Keratinocyte (primary cell): ENCODE results near the gene MTO1. TPM values are rescaled to one million over a fixed set of nuclear protein-coding genes. Genes with fewer than 3 reads are reported as not detected.
"Not testable (repeated sequence)": the region's sequence is repeated elsewhere in the genome, so short reads cannot be mapped to it uniquely, and the experiment has no call there.

Source experiments
- DNase-seq: peaks from one replicate; pipeline ENCODE4 v3.0.0-alpha.2; 2011; ENCODE audit warnings: low read depth, missing footprints, low spot score
- FAIRE-seq: peaks from 2 replicates; lab custom pipeline; 2011; peaks lifted over from hg19 to GRCh38; lab: Jason Lieb, UNC
- H2AFZ ChIP-seq: 2 replicates; pipeline ENCODE4 v1.6.0; 2012; ENCODE audit warnings: low read length, control low read depth, inconsistent platforms; ENCODE audit not compliant: control insufficient read depth
- H3K27ac ChIP-seq: 2 replicates; pipeline ENCODE4 v1.5.1; 2011; ENCODE audit warnings: low read length; ENCODE audit not compliant: control insufficient read depth, insufficient read depth
- H3K27me3 ChIP-seq: 3 replicates; pipeline ENCODE4 v1.6.0; 2011; ENCODE audit warnings: low read length; ENCODE audit not compliant: control insufficient read depth, insufficient read depth; ENCODE audit errors: extremely low read depth
- H3K36me3 ChIP-seq, 2 experiments: 2 replicates in 1 of 2; 3 replicates in 1 of 2; pipeline ENCODE4 v1.5.1; 2011; ENCODE audit warnings: low read length in 2 of 2, mild to moderate bottlenecking in 1 of 2; ENCODE audit not compliant: control insufficient read depth in 2 of 2, insufficient read depth in 2 of 2; ENCODE audit errors: extremely low read depth in 1 of 2
- H3K4me1 ChIP-seq: 3 replicates; pipeline ENCODE4 v1.5.1; 2011; ENCODE audit warnings: low read length; ENCODE audit not compliant: control insufficient read depth, insufficient read depth; ENCODE audit errors: extremely low read depth
- H3K4me2 ChIP-seq: 3 replicates; pipeline ENCODE4 v1.6.0; 2011; ENCODE audit warnings: low read depth, low read length; ENCODE audit not compliant: control insufficient read depth, insufficient read depth; ENCODE audit errors: extremely low read depth
- H3K4me3 ChIP-seq, 3 experiments: fragments of 200-600 bp in 1 of 3; sonication (generic) in 1 of 3; 2 replicates in 2 of 3; 3 replicates in 1 of 3; pipeline ENCODE4 v1.5.1; 2011 to 2016; ENCODE audit warnings: low read length in 3 of 3, mild to moderate bottlenecking in 3 of 3, control low read depth in 2 of 3, inconsistent platforms in 1 of 3, low read depth in 1 of 3, mixed read lengths in 1 of 3, mixed run types in 1 of 3, moderate library complexity in 1 of 3; ENCODE audit not compliant: control insufficient read depth in 2 of 3, insufficient read depth in 2 of 3; ENCODE audit errors: extremely low read depth in 1 of 3
- H3K79me2 ChIP-seq: 2 replicates; pipeline ENCODE4 v1.6.0; 2012; ENCODE audit warnings: low read length; ENCODE audit not compliant: control insufficient read depth, insufficient read depth
- H3K9ac ChIP-seq: 3 replicates; pipeline ENCODE4 v1.6.0; 2011; ENCODE audit warnings: low read length; ENCODE audit not compliant: control insufficient read depth, insufficient read depth; ENCODE audit errors: extremely low read depth
- H3K9me1 ChIP-seq: 3 replicates; pipeline ENCODE4 v1.6.0; 2011; ENCODE audit warnings: low read length; ENCODE audit not compliant: control insufficient read depth, insufficient read depth; ENCODE audit errors: extremely low read depth
- H3K9me3 ChIP-seq: 2 replicates; pipeline ENCODE4 v1.5.1; 2012; ENCODE audit warnings: low read depth, low read length; ENCODE audit not compliant: control insufficient read depth
- H4K20me1 ChIP-seq: 3 replicates; pipeline ENCODE4 v1.6.0; 2011; ENCODE audit warnings: low read length; ENCODE audit not compliant: control insufficient read depth, insufficient read depth; ENCODE audit errors: extremely low read depth
- EZH2 ChIP-seq: IDR thresholded peaks from one replicate; pipeline ENCODE4 v1.6.1; 2012; ENCODE audit warnings: inconsistent platforms, mild to moderate bottlenecking, low read length, moderate library complexity
- dilution Hi-C: fragments of 300-500 bp; cut with MboI; formaldehyde crosslinking; loops from one replicate; pipeline ENCODE4 v1.7.0; 2020; ENCODE audit warnings: low sequenced_read_pairs; ENCODE audit not compliant: extremely low pct_ligation_motif_present
- polyA plus RNA-seq, 5 experiments: library from polyadenylated mRNA; depleted of rRNA in 3 of 5; stranded (reverse) in 3 of 5; stranded (forward) in 1 of 5; unstranded in 1 of 5; fragments of >200 nt; gene quantifications; 1 replicate in 1 of 5; 2 replicates in 3 of 5; 3 replicates in 1 of 5; pipeline versions ENCODE4 v1.2.1 to v1.2.3, GENCODE V29; 2011 to 2012; ENCODE audit warnings: missing spikeins in 2 of 5, low read depth in 1 of 5, low replicate concordance in 1 of 5
- TF ChIP-seq, protein P1 (sequence below), 3 experiments: IDR thresholded peaks in 1 of 3; conservative IDR thresholded peaks in 1 of 3; optimal IDR thresholded peaks in 1 of 3; 2 replicates in 2 of 3; 3 replicates in 1 of 3; pipeline versions ENCODE3 to v1.5.1; 2011; ENCODE audit warnings: low read length in 3 of 3, mild to moderate bottlenecking in 3 of 3, moderate library complexity in 2 of 3, control low read depth in 1 of 3, inconsistent platforms in 1 of 3; ENCODE audit not compliant: insufficient read depth in 2 of 3; ENCODE audit errors: extremely low read depth in 1 of 3

The MTO1 gene
- polyA plus RNA-seq, 1 donor (not counting 4 experiments of a cell fraction or from before 2014, with no cell fraction given): 24.5 TPM

DNA sequence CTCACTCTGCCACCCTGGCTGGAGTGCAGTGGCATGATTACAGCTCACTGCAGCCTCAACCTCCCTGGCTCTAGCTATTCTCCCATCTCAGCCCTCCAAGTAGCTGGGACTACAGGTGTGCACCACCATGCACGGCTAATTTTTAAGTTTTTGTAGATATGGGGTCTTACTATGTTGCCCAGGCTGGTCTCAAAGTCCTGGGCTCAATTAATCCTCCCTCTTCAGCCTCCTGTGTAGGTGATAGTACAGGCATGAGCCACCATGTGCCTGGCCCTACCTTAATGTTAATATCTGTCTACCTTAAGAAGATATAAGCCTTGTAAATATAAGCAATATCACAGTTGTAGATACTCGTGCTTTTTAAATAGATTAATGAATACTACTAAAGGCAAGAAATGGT lies 42.6 kb downstream of the MTO1 start:
- Histone ChIP-seq H3K9me1 (no peaks in the 10 kb centered on the region), H3K79me2 (no peaks in the 10 kb centered on the region), H3K4me3 (no peak overlapping the region), H2AFZ (no peak overlapping the region), H3K9me3 (no peaks in the 10 kb centered on the region), H3K27ac (no peak overlapping the region), H3K4me1 (no peaks in the 10 kb centered on the region), H3K4me2 (no peak overlapping the region), H3K36me3 (peaks cover 5 to 12% of the 10 kb centered on the region in 2 experiments), H4K20me1 (no peaks in the 10 kb centered on the region), H3K9ac (no peak overlapping the region), H3K27me3 (no peaks in the 10 kb centered on the region)
- FAIRE-seq (no peak), DNase-seq (no peak)
- dilution Hi-C loops: loop anchor here (25.0 kb wide), 1 partner anchor 108 kb away; no protein-coding TSS in a partner anchor
- no peak for TF ChIP-seq EZH2
- TF ChIP-seq, protein P1, sequence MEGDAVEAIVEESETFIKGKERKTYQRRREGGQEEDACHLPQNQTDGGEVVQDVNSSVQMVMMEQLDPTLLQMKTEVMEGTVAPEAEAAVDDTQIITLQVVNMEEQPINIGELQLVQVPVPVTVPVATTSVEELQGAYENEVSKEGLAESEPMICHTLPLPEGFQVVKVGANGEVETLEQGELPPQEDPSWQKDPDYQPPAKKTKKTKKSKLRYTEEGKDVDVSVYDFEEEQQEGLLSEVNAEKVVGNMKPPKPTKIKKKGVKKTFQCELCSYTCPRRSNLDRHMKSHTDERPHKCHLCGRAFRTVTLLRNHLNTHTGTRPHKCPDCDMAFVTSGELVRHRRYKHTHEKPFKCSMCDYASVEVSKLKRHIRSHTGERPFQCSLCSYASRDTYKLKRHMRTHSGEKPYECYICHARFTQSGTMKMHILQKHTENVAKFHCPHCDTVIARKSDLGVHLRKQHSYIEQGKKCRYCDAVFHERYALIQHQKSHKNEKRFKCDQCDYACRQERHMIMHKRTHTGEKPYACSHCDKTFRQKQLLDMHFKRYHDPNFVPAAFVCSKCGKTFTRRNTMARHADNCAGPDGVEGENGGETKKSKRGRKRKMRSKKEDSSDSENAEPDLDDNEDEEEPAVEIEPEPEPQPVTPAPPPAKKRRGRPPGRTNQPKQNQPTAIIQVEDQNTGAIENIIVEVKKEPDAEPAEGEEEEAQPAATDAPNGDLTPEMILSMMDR (optimal IDR thresholded peaks at IDR 0.05 in 1 of 3, IDR thresholded peaks at IDR 0.05 in 1 of 3, conservative IDR thresholded peaks at IDR 0.05 in 1 of 3; ENCODE audit: extremely low read depth in 1 of 3, insufficient read depth in 2 of 3, low read length in 3 of 3): no peak

DNA sequence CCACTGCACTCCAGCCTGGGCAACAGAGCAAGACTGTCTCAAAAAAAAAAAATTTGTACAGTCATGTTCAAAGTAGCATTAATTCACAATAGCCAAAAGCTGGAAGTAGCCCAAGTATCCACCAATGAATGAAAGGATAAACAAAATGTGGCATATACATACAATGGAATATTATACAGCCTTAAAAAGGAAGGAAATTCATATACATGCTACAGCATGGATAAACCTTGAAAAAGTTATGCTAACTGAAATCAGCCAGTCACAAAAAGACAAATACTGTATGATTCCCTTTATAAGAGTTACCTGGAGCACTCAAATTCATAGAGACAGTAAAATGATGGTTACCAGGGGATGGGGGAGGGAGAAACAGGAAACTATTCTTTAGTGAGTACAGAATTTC lies 43.6 kb downstream of the MTO1 start:
- H3K9me1 ChIP-seq: no peaks in the 10 kb centered on the region
- FAIRE-seq: no peak
- no peak overlapping the region for H3K4me3 ChIP-seq
- H3K4me2 ChIP-seq: no peak overlapping the region
- H3K27ac ChIP-seq: no peak overlapping the region
- no peak for DNase-seq
- TF ChIP-seq, protein P1 (optimal IDR thresholded peaks at IDR 0.05 in 1 of 3, IDR thresholded peaks at IDR 0.05 in 1 of 3, conservative IDR thresholded peaks at IDR 0.05 in 1 of 3; ENCODE audit: extremely low read depth in 1 of 3, insufficient read depth in 2 of 3, low read length in 3 of 3): no peak
- TF ChIP-seq EZH2: no peak
- no peaks in the 10 kb centered on the region for H3K79me2 ChIP-seq
- no peaks in the 10 kb centered on the region for H4K20me1 ChIP-seq
- no peaks in the 10 kb centered on the region for H3K9me3 ChIP-seq
- no peaks in the 10 kb centered on the region for H3K4me1 ChIP-seq
- dilution Hi-C loops: loop anchor here (25.0 kb wide), 1 partner anchor 107 kb away; no protein-coding TSS in a partner anchor
- peaks cover 5 to 12% of the 10 kb centered on the region in 2 experiments for H3K36me3 ChIP-seq
- no peak overlapping the region for H2AFZ ChIP-seq
- no peak overlapping the region for H3K9ac ChIP-seq
- H3K27me3 ChIP-seq: no peaks in the 10 kb centered on the region

- not testable (repeated sequence) for H3K4me3 ChIP-seq, H3K27me3 ChIP-seq, DNase-seq
These were observed 44.2 kb downstream of the MTO1 start for GRCh38 chr6:73505705-73506104.

More at GRCh38 chr6:73505705-73506104, 44.2 kb downstream of the MTO1 start:
- H3K9me1 ChIP-seq, H3K9ac ChIP-seq, H3K4me2 ChIP-seq, H3K27ac ChIP-seq, H3K36me3 ChIP-seq, H4K20me1 ChIP-seq, FAIRE-seq, H3K4me1 ChIP-seq, H2AFZ ChIP-seq, H3K9me3 ChIP-seq, H3K79me2 ChIP-seq: not testable (repeated sequence)
- dilution Hi-C loops: loop anchor here (25.0 kb wide), 1 partner anchor 107 kb away; no protein-coding TSS in a partner anchor
